ENCODE measurements around the gene ADO.

DNA sequence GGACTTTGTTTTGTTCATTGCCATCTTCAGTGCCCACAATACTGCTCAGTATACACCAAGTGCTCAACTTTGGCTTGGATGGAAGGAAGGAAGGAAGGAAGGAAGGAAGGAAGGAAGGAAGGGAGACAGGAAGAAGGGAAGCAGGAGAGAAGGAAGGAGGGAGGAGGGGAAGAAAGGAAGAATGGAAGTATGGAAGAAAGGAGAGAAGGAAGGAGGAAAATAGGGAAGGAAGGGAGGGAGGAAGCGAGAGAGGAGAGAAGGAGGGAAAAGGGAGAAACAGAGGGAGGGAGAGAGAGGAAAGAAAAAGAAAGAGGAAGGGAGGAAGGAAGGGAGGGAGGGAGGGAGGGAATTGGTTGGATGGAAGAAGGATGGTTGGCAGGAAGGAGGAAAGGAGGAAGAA, 49.6 kb upstream of the ADO start:
- TF ChIP-seq, protein P1, sequence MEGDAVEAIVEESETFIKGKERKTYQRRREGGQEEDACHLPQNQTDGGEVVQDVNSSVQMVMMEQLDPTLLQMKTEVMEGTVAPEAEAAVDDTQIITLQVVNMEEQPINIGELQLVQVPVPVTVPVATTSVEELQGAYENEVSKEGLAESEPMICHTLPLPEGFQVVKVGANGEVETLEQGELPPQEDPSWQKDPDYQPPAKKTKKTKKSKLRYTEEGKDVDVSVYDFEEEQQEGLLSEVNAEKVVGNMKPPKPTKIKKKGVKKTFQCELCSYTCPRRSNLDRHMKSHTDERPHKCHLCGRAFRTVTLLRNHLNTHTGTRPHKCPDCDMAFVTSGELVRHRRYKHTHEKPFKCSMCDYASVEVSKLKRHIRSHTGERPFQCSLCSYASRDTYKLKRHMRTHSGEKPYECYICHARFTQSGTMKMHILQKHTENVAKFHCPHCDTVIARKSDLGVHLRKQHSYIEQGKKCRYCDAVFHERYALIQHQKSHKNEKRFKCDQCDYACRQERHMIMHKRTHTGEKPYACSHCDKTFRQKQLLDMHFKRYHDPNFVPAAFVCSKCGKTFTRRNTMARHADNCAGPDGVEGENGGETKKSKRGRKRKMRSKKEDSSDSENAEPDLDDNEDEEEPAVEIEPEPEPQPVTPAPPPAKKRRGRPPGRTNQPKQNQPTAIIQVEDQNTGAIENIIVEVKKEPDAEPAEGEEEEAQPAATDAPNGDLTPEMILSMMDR (IDR thresholded peaks at IDR 0.05 in 4 of 5, conservative IDR thresholded peaks at IDR 0.05 in 1 of 5), result no peak
- TF ChIP-seq POLR2A (IDR thresholded peaks at IDR 0.05), result no peak
